ENCODE data around the gene SLAMF8. TPM values are rescaled to one million over a fixed set of nuclear protein-coding genes. Genes with fewer than 3 reads are reported as not detected.

Gene SLAMF8
- total RNA-seq, 1 experiment from 2014 or later: not detected

- CTCF ChIA-PET: interaction anchor here (0.9 to 3.0 kb wide), 7 partner anchors 19 to 208 kb away, joined by 3 to 17 read pairs (median 3); partner anchors contain the start of gene DUSP23
- H3K27ac ChIP-seq (ENCODE audit: low read length): no peak overlapping the region
- ATAC-seq: no peak
- peaks cover 25% of the 10 kb centered on the region; the same call in 1 of the 2 replicates for H3K27me3 ChIP-seq (ENCODE audit: control insufficient read depth, insufficient read depth, low read length)
- H3K9me3 ChIP-seq (ENCODE audit: control insufficient read depth, insufficient read depth, low read depth, low read length): no peaks in the 10 kb centered on the region
- no peak for DNase-seq (ENCODE audit: low read depth, low spot score)
- intact Hi-C loops (cut with micrococcal nuclease; ENCODE audit: unreplicated experiment) (loop anchor here (5.0 kb wide), 1 partner anchor 208 kb away; no protein-coding TSS in a partner anchor), in situ Hi-C loops (cut with HindIII; ENCODE audit: low pct_unique_long_range_greater_than_20kb, low sequenced_read_pairs) (no loop called here)
- no peaks in the 10 kb centered on the region for H3K36me3 ChIP-seq (ENCODE audit: control insufficient read depth, insufficient read depth, low read length)
- H3K4me1 ChIP-seq (ENCODE audit: control insufficient read depth, insufficient read depth, low read length): no peaks in the 10 kb centered on the region
- no peak for TF ChIP-seq CTCF (IDR thresholded peaks at IDR 0.05)
- no peak for TF ChIP-seq TCF7L2 (IDR thresholded peaks at IDR 0.05; ENCODE audit: low read depth, low read length)
- no peak for TF ChIP-seq REST (IDR thresholded peaks at IDR 0.05; ENCODE audit: insufficient read depth in 1 of 2, low read depth in 2 of 2, low read length in 1 of 2)
- no peak for TF ChIP-seq POLR2AphosphoS5 (IDR thresholded peaks at IDR 0.05; ENCODE audit: low read depth, low read length)
- no peak for TF ChIP-seq SIN3A (IDR thresholded peaks at IDR 0.05; ENCODE audit: borderline replicate concordance, insufficient read depth, low read depth, low read length)
- no TSS peak for BruUV-seq (replicated peaks)
- POLR2A ChIA-PET: interaction anchor here (0.6 kb wide), 1 partner anchor 673 kb away, joined by 5 read pairs; no protein-coding TSS in a partner anchor
- no peak overlapping the region for H3K4me3 ChIP-seq (ENCODE audit: low read depth in 2 of 2, low read length in 2 of 2)
Observed at GRCh38 chr1:159799446-159799985, 27.2 kb upstream of the SLAMF8 start.

GRCh38 chr1:159800177-159800930 is 26.3 kb upstream of the SLAMF8 start:
- CTCF ChIA-PET: interaction anchor here (1.6 kb wide), 1 partner anchor 92 kb away, joined by 10 read pairs; no protein-coding TSS in a partner anchor
- no peak overlapping the region for H3K4me3 ChIP-seq (ENCODE audit: low read depth in 2 of 2, low read length in 2 of 2)
- no TSS peak for BruUV-seq (replicated peaks)
- intact Hi-C loops (cut with micrococcal nuclease; ENCODE audit: unreplicated experiment): no loop called here
- no peaks in the 10 kb centered on the region for H3K4me1 ChIP-seq (ENCODE audit: control insufficient read depth, insufficient read depth, low read length)
- peaks cover 30% of the 10 kb centered on the region for H3K27me3 ChIP-seq (ENCODE audit: control insufficient read depth, insufficient read depth, low read length)
- H3K9me3 ChIP-seq (ENCODE audit: control insufficient read depth, insufficient read depth, low read depth, low read length): no peaks in the 10 kb centered on the region
- in situ Hi-C loops (cut with HindIII; ENCODE audit: low pct_unique_long_range_greater_than_20kb, low sequenced_read_pairs): no loop called here
- H3K27ac ChIP-seq (ENCODE audit: low read length): no peak overlapping the region
- DNase-seq (ENCODE audit: low read depth, low spot score) (no peak), ATAC-seq (no peak)
- no peaks in the 10 kb centered on the region for H3K36me3 ChIP-seq (ENCODE audit: control insufficient read depth, insufficient read depth, low read length)
- POLR2A ChIA-PET: no interaction called here
- no peak for TF ChIP-seq TCF7L2 (IDR thresholded peaks at IDR 0.05; ENCODE audit: low read depth, low read length)
- no peak for TF ChIP-seq REST (IDR thresholded peaks at IDR 0.05; ENCODE audit: insufficient read depth in 1 of 2, low read depth in 2 of 2, low read length in 1 of 2)
- TF ChIP-seq SIN3A (IDR thresholded peaks at IDR 0.05; ENCODE audit: borderline replicate concordance, insufficient read depth, low read depth, low read length): no peak
- TF ChIP-seq POLR2AphosphoS5 (IDR thresholded peaks at IDR 0.05; ENCODE audit: low read depth, low read length): no peak
- no peak for TF ChIP-seq CTCF (IDR thresholded peaks at IDR 0.05)

Measured in Panc1 (cell line).